Natural killer cell (primary cell): Measurements from ENCODE around the gene NDUFA7. TPM values are rescaled to one million over a fixed set of nuclear protein-coding genes. Genes with fewer than 3 reads are reported as not detected.
"Not testable (repeated sequence)": the region's sequence is repeated elsewhere in the genome, so short reads cannot be mapped to it uniquely, and the experiment has no call there.

ENCODE experiments used
- ATAC-seq, 3 donors: fragments of 150-1000 bp in 2 of 3; fragments of 200-7000 bp in 1 of 3; cut with Tn5 transposase; 1 replicate in 1 of 3; 2 replicates in 2 of 3; pipeline ENCODE4 v1.10.0; 2021; ENCODE audit warnings: mild to moderate bottlenecking in 2 of 3, moderate library complexity in 2 of 3
- DNase-seq, 2 donors: peaks; one replicate each; pipeline versions ENCODE4 v3.0.0 to v3.0.0-alpha.2; 2013 to 2021; ENCODE audit warnings: mixed read lengths in 1 of 2
- H3K27ac ChIP-seq: one replicate; pipeline ENCODE4 v1.5.1; 2013; ENCODE audit warnings: mild to moderate bottlenecking, low read length
- H3K27me3 ChIP-seq: one replicate; pipeline ENCODE4 v1.6.1; 2013; ENCODE audit warnings: low read length; ENCODE audit not compliant: control insufficient read depth, insufficient read depth
- H3K36me3 ChIP-seq: one replicate; pipeline ENCODE4 v1.6.1; 2013; ENCODE audit warnings: low read length; ENCODE audit not compliant: control insufficient read depth, insufficient read depth
- H3K4me1 ChIP-seq: one replicate; pipeline ENCODE4 v1.6.1; 2013; ENCODE audit warnings: low read length; ENCODE audit not compliant: control insufficient read depth, insufficient read depth
- H3K4me3 ChIP-seq: one replicate; pipeline ENCODE4 v1.5.1; 2013; ENCODE audit warnings: low read length
- H3K9me3 ChIP-seq: one replicate; pipeline ENCODE4 v1.6.1; 2013; ENCODE audit warnings: low read length; ENCODE audit not compliant: control insufficient read depth, insufficient read depth
- H3K27ac Mint-ChIP-seq, 2 donors: one replicate each; pipeline ENCODE4 v1.8.0; 2022; ENCODE audit warnings: mild to moderate bottlenecking in 2 of 2, mixed read lengths in 2 of 2, moderate library complexity in 1 of 2
- H3K27me3 Mint-ChIP-seq, 2 donors: one replicate each; pipeline ENCODE4 v1.8.0; 2022; ENCODE audit warnings: low read depth in 2 of 2, mixed read lengths in 2 of 2
- H3K36me3 Mint-ChIP-seq: one replicate; pipeline ENCODE4 v1.8.0; 2022; ENCODE audit warnings: mixed read lengths
- H3K4me1 Mint-ChIP-seq, 2 donors: one replicate each; pipeline ENCODE4 v1.8.0; 2022; ENCODE audit warnings: mixed read lengths in 2 of 2
- H3K4me3 Mint-ChIP-seq: one replicate; pipeline ENCODE4 v1.8.0; 2022; ENCODE audit warnings: mild to moderate bottlenecking, moderate library complexity, mixed read lengths
- H3K9me3 Mint-ChIP-seq, 2 donors: one replicate each; pipeline ENCODE4 v1.8.0; 2022; ENCODE audit warnings: mixed read lengths in 2 of 2
- CTCF ChIP-seq: fragments of 200-600 bp; IDR thresholded peaks from one replicate; pipeline ENCODE4 v1.8.0; 2022; ENCODE audit warnings: antibody characterized with exemption
- WGBS: methylation state at CpG from one replicate; pipeline ENCODE4 v1.1.7; 2013; ENCODE audit warnings: missing lambda C conversion rate; ENCODE audit not compliant: insufficient coverage; 5-methylcytosine and 5-hydroxymethylcytosine counted together
- intact Hi-C: fragments of 100-400 bp; cut with micrococcal nuclease; formaldehyde crosslinking; loops from one replicate; pipeline ENCODE4 v1.14.2; 2022
- total RNA-seq, 4 donors: library from RNA; stranded (reverse); fragments of 120-200 nt in 1 of 4; gene quantifications; one replicate each; pipeline versions ENCODE4 v1.2.3 to v1.2.4, GENCODE V29; 2013 to 2022

Gene NDUFA7
- total RNA-seq, 3 donors from 2014 or later (not counting 1 experiment from before 2014, with no cell fraction given), result 19.3 to 28.5 (median 28.4) TPM

- H3K27ac Mint-ChIP-seq, result peak overlapping the region; percentile 74 to 85
- Histone ChIP-seq H3K4me3 (no peak overlapping the region), H3K4me1 (peaks cover 47% of the 10 kb centered on the region), H3K36me3 (peaks cover 10% of the 10 kb centered on the region), H3K9me3 (no peaks in the 10 kb centered on the region), H3K27ac (peak overlapping the region; percentile 28), H3K27me3 (no peaks in the 10 kb centered on the region)
- no peaks in the 10 kb centered on the region for H3K9me3 Mint-ChIP-seq
- DNase-seq, result no peak
- H3K4me1 Mint-ChIP-seq, result peaks cover 32 to 41% of the 10 kb centered on the region in 2 donors
- TF ChIP-seq CTCF, result no peak
- H3K36me3 Mint-ChIP-seq, result no peaks in the 10 kb centered on the region
- H3K27me3 Mint-ChIP-seq, result no peaks in the 10 kb centered on the region
- H3K4me3 Mint-ChIP-seq, result peak overlapping the region; percentile 86
- intact Hi-C loops, result loop anchor here (5.0 kb wide), 1 partner anchor 1108 kb away; no protein-coding TSS in a partner anchor
- 81% methylated on average over 4 of the region's 4 CpGs for WGBS
- ATAC-seq, result no peak
Measured at GRCh38 chr19:8305798-8306197, 15.4 kb downstream of the NDUFA7 start.

- 93% methylated on average over 33 of the region's 33 CpGs for WGBS
- peak; percentile 14 to 29 for DNase-seq
- H3K4me1 Mint-ChIP-seq, result peaks cover 32 to 41% of the 10 kb centered on the region in 2 donors
- Histone ChIP-seq H3K4me3 (no peak overlapping the region), H3K4me1 (peaks cover 47% of the 10 kb centered on the region), H3K27me3 (no peaks in the 10 kb centered on the region), H3K9me3 (no peaks in the 10 kb centered on the region), H3K36me3 (peaks cover 7% of the 10 kb centered on the region), H3K27ac (no peak overlapping the region)
- no peaks in the 10 kb centered on the region for H3K9me3 Mint-ChIP-seq
- ATAC-seq, result no peak
- H3K36me3 Mint-ChIP-seq, result no peaks in the 10 kb centered on the region
- intact Hi-C loops, result loop anchor here (5.0 kb wide), 1 partner anchor 1108 kb away; no protein-coding TSS in a partner anchor
- no peak overlapping the region for H3K4me3 Mint-ChIP-seq
- no peak overlapping the region for H3K27ac Mint-ChIP-seq
- H3K27me3 Mint-ChIP-seq, result no peaks in the 10 kb centered on the region
- no peak for TF ChIP-seq CTCF
Measured at GRCh38 chr19:8304841-8305621, 16.1 kb downstream of the NDUFA7 start.

DNA sequence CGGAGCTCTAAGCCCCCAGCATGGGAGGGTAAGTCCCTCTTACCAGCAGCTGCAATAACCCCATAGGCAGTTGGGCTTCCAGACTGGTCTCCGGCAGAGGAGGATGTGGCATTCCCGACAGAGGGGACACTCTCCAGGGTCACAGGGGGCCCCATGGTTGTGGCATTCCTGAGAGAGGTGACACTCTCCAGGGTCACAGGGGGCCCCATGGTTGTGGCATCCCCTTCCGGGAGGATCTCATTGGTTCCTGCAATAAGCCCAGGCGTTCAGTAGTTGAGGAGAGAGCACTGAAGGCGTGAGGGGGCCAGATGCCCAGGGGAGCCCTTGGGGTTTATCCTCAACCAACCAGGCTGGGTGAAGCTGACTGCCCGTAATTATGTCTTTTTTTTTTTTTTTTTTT is 18.4 kb downstream of the NDUFA7 start:
- Histone ChIP-seq H3K27me3 (no peaks in the 10 kb centered on the region), H3K9me3 (no peaks in the 10 kb centered on the region), H3K4me1 (peaks cover 28% of the 10 kb centered on the region), H3K4me3 (no peak overlapping the region), H3K27ac (no peak overlapping the region), H3K36me3 (peaks cover 3% of the 10 kb centered on the region)
- no peak overlapping the region for H3K27ac Mint-ChIP-seq
- no peaks in the 10 kb centered on the region for H3K27me3 Mint-ChIP-seq
- no peaks in the 10 kb centered on the region for H3K36me3 Mint-ChIP-seq
- intact Hi-C loops, result no loop called here
- H3K9me3 Mint-ChIP-seq, result no peaks in the 10 kb centered on the region
- no peak for ATAC-seq
- no peak overlapping the region for H3K4me3 Mint-ChIP-seq
- peak in 1 of 2 donors; percentile 13 for DNase-seq
- H3K4me1 Mint-ChIP-seq, result peaks cover 21 to 29% of the 10 kb centered on the region in 2 donors
- no peak for TF ChIP-seq CTCF
- WGBS, result 98% methylated on average over 6 of the region's 7 CpGs

- Mint-ChIP-seq H3K4me3 (no peak overlapping the region), H3K9me3 (no peaks in the 10 kb centered on the region), H3K36me3 (no peaks in the 10 kb centered on the region), H3K4me1 (peaks cover 16 to 25% of the 10 kb centered on the region in 2 donors), H3K27me3 (no peaks in the 10 kb centered on the region), H3K27ac (no peak overlapping the region)
- H3K36me3 ChIP-seq, result peaks cover 3% of the 10 kb centered on the region
- no peaks in the 10 kb centered on the region for H3K27me3 ChIP-seq
- intact Hi-C loops, result no loop called here
- DNase-seq, result peak in 1 of 2 donors; percentile 9
- no peak for TF ChIP-seq CTCF
- H3K9me3 ChIP-seq, result no peaks in the 10 kb centered on the region
- WGBS, result 94% methylated on average over 9 of the region's 11 CpGs
- ATAC-seq, result no peak
- no peak overlapping the region for H3K27ac ChIP-seq
- H3K4me1 ChIP-seq, result peaks cover 24% of the 10 kb centered on the region
- H3K4me3 ChIP-seq, result no peak overlapping the region
Measured at GRCh38 chr19:8302357-8302691, 18.9 kb downstream of the NDUFA7 start.

- WGBS, result no CpG with 5 or more reads among the region's 9 CpGs
Measured at GRCh38 chr19:8291337-8291736, 29.8 kb downstream of the NDUFA7 start.

More at GRCh38 chr19:8291337-8291736, 29.8 kb downstream of the NDUFA7 start:
- H3K27me3 ChIP-seq, DNase-seq, H3K27ac Mint-ChIP-seq, H3K36me3 ChIP-seq, H3K9me3 ChIP-seq, H3K27me3 Mint-ChIP-seq, H3K4me3 Mint-ChIP-seq, H3K4me1 Mint-ChIP-seq, intact Hi-C loops, H3K4me1 ChIP-seq, H3K4me3 ChIP-seq, H3K27ac ChIP-seq, H3K9me3 Mint-ChIP-seq, H3K36me3 Mint-ChIP-seq: not testable (repeated sequence)
- peak in 2 of 3 donors; percentile 81 to 88 for ATAC-seq
